Measurements from ENCODE around the gene C16orf54. TPM values are rescaled to one million over a fixed set of nuclear protein-coding genes. Genes with fewer than 3 reads are reported as not detected.

C16orf54 gene
- total and polyA plus RNA-seq, 10 of the 15 experiments (the other 5 are each of a cell fraction or from before 2014, with no cell fraction given): 2.1 to 13.3 (median 5.4) TPM

DNA sequence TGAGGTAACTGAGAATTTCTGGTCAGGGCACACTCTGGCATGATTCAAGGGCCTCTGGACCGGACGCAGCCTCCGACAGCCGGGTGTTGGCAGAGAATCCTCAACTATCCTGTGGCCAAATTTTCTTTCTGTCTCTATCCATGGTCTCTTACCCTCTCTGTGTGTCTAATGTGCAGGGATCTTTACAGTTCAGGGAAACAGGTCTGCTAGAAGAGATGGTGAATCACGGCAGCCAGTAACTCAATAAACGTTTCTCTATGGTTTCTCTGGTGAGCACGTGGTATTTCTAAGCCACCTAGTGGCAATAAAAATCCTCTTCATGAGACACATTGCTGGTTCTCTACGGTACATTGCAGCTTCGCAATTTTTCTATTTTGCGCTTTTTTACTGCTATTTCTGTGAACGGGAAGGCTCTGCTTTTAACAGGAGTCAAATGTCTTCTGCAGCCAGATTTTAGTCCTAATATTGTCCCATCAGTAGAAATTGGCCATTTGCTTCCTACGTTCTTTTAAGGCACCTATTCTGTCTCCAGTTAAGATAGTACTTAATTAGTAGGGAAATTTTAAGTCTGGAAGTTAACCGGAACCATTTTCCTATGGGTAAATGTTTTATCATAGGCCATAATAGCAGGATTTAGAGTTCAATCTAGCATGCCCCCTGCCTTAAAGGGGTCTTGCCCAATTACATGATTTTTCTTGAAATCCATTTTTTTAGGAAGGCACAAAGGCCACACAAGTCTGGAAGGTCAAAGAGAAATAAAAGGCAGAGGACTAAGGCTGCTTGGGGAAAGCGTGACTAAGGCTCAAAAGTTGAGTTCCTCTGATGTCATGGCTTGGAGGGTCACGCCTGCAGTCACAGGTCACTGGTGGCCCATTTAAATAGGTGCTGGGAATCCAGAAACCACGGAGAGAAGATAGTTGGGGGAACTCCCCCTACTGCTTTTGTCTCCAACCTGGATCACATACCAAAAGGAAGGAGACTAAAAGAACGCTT lies 35.3 kb downstream of the C16orf54 start (continued):
- TF ChIP-seq USF2 (IDR thresholded peaks at IDR 0.05; ENCODE audit: borderline replicate concordance, low read depth, low read length): peak; percentile 66
- TF ChIP-seq NR2C2 (IDR thresholded peaks at IDR 0.05; ENCODE audit: borderline replicate concordance, control insufficient read depth, insufficient read length, low read depth): no peak
- TF ChIP-seq BCL3 (IDR thresholded peaks at IDR 0.05; ENCODE audit: borderline replicate concordance, insufficient read depth, low read depth, low read length, poor library complexity, severe bottlenecking): no peak
- peak; percentile 37; the same call in 1 of the 2 replicates for TF ChIP-seq NR2F1 (conservative IDR thresholded peaks at IDR 0.05)
- TF ChIP-seq, protein P1, sequence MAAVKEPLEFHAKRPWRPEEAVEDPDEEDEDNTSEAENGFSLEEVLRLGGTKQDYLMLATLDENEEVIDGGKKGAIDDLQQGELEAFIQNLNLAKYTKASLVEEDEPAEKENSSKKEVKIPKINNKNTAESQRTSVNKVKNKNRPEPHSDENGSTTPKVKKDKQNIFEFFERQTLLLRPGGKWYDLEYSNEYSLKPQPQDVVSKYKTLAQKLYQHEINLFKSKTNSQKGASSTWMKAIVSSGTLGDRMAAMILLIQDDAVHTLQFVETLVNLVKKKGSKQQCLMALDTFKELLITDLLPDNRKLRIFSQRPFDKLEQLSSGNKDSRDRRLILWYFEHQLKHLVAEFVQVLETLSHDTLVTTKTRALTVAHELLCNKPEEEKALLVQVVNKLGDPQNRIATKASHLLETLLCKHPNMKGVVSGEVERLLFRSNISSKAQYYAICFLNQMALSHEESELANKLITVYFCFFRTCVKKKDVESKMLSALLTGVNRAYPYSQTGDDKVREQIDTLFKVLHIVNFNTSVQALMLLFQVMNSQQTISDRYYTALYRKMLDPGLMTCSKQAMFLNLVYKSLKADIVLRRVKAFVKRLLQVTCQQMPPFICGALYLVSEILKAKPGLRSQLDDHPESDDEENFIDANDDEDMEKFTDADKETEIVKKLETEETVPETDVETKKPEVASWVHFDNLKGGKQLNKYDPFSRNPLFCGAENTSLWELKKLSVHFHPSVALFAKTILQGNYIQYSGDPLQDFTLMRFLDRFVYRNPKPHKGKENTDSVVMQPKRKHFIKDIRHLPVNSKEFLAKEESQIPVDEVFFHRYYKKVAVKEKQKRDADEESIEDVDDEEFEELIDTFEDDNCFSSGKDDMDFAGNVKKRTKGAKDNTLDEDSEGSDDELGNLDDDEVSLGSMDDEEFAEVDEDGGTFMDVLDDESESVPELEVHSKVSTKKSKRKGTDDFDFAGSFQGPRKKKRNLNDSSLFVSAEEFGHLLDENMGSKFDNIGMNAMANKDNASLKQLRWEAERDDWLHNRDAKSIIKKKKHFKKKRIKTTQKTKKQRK (IDR thresholded peaks at IDR 0.05; ENCODE audit: low read depth, low read length): no peak
- TF ChIP-seq MLLT1 (IDR thresholded peaks at IDR 0.05): no peak
- no peak for TF ChIP-seq CEBPB (IDR thresholded peaks at IDR 0.05; ENCODE audit: borderline replicate concordance in 1 of 2, low read depth in 2 of 2, low read length in 2 of 2)
- TF ChIP-seq SMC3 (IDR thresholded peaks at IDR 0.05; ENCODE audit: borderline replicate concordance, low read length): peak; percentile 65; the same call in 1 of the 2 replicates
- no peak for TF ChIP-seq HDAC6 (IDR thresholded peaks at IDR 0.05; ENCODE audit: unreplicated experiment)
- TF ChIP-seq TCF7 (IDR thresholded peaks at IDR 0.05; ENCODE audit: borderline replicate concordance): no peak
- TF ChIP-seq RCOR1 (conservative IDR thresholded peaks at IDR 0.05; ENCODE audit: low read depth, low read length): no peak
- no peak for TF ChIP-seq SIN3A (IDR thresholded peaks at IDR 0.05; ENCODE audit: low read depth, low read length)
- TF ChIP-seq HDGF (IDR thresholded peaks at IDR 0.05): no peak
- TF ChIP-seq MYC (IDR thresholded peaks at IDR 0.05; ENCODE audit: insufficient read depth, insufficient read length, insufficient replicate concordance, low read length, severe bottlenecking): no peak
- 0 out of 2 replicates have a peak, but pooled peaks have one; percentile 15 for TF ChIP-seq CREM (IDR thresholded peaks at IDR 0.05; ENCODE audit: low read depth)
- no peak for TF ChIP-seq ESRRA (IDR thresholded peaks at IDR 0.05; ENCODE audit: low read length)
- TF ChIP-seq STAT1 (conservative IDR thresholded peaks at IDR 0.05): no peak
- TF ChIP-seq SP1 (IDR thresholded peaks at IDR 0.05; ENCODE audit: low read depth, low read length): no peak
- TF ChIP-seq, protein P2, sequence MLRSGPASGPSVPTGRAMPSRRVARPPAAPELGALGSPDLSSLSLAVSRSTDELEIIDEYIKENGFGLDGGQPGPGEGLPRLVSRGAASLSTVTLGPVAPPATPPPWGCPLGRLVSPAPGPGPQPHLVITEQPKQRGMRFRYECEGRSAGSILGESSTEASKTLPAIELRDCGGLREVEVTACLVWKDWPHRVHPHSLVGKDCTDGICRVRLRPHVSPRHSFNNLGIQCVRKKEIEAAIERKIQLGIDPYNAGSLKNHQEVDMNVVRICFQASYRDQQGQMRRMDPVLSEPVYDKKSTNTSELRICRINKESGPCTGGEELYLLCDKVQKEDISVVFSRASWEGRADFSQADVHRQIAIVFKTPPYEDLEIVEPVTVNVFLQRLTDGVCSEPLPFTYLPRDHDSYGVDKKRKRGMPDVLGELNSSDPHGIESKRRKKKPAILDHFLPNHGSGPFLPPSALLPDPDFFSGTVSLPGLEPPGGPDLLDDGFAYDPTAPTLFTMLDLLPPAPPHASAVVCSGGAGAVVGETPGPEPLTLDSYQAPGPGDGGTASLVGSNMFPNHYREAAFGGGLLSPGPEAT (IDR thresholded peaks at IDR 0.05; ENCODE audit: low read depth): no peak
- no peak for TF ChIP-seq BMI1 (IDR thresholded peaks at IDR 0.05; ENCODE audit: borderline replicate concordance)

All from GM12878 (cell line).